GM12878 (cell line): ENCODE measurements around the gene MYOM1. TPM values are rescaled to one million over a fixed set of nuclear protein-coding genes. Genes with fewer than 3 reads are reported as not detected.

Experiments
- ATAC-seq: fragments of 200-7000 bp; cut with Tn5 transposase; 3 replicates; pipeline ENCODE4 v1.9.1; 2020; ENCODE audit warnings: mild to moderate bottlenecking, moderate library complexity
- BruUV-seq: library from RNA; stranded (reverse); fragments of 400-500 nt; replicated peaks from 2 replicates; lab custom pipeline; 2021; lab: Mats Ljungman, UMichigan
- CTCF ChIA-PET: fragments of 300-600 bp; sonication (Branson Sonifier 250); formaldehyde crosslinking; extraction: SDS; loops from one replicate; lab custom pipeline; 2021; ENCODE audit warnings: inconsistent platforms; lab: Yijun Ruan, JAX
- POLR2A ChIA-PET: fragments of 350-600 bp; formaldehyde crosslinking; extraction: SDS; loops from one replicate; lab custom pipeline; 2021; ENCODE audit warnings: inconsistent platforms; lab: Charles Lee
- RAD21 ChIA-PET: fragments of 300-600 bp; sonication (Branson Sonifier 250); formaldehyde crosslinking; loops from one replicate; lab custom pipeline; 2023; ENCODE audit warnings: antibody characterized with exemption; ENCODE audit not compliant: unreplicated experiment; lab: Charles Lee
- SMC1A ChIA-PET: fragments of 300-600 bp; sonication (Branson Sonifier 250); formaldehyde crosslinking; loops from one replicate; lab custom pipeline; 2023; ENCODE audit not compliant: unreplicated experiment, uncharacterized antibody; lab: Charles Lee
- DNase-seq: peaks from one replicate; pipeline ENCODE4 v3.0.0-alpha.2; 2011; ENCODE audit warnings: low read depth, low spot score
- FAIRE-seq: peaks from 3 replicates; lab custom pipeline; 2011; peaks lifted over from hg19 to GRCh38; lab: Jason Lieb, UNC
- H2AFZ ChIP-seq: 2 replicates; pipeline ENCODE4 v1.6.0; 2011; ENCODE audit warnings: low read depth, low read length, control low read depth; ENCODE audit not compliant: control insufficient read depth
- H3K27ac ChIP-seq: 2 replicates; pipeline ENCODE4 v1.5.1; 2011; ENCODE audit warnings: control low read depth; ENCODE audit not compliant: control insufficient read depth, insufficient read depth
- H3K27me3 ChIP-seq, 2 experiments: replicated peaks in 1 of 2; 2 replicates each; pipeline versions ENCODE4 v1.6.0 to v1.6.1; 2011; ENCODE audit warnings: low read length in 1 of 2; ENCODE audit not compliant: control insufficient read depth in 2 of 2, insufficient read depth in 2 of 2
- H3K36me3 ChIP-seq, 2 experiments: 2 replicates each; pipeline ENCODE4 v1.5.1; 2011; ENCODE audit warnings: low read length in 1 of 2; ENCODE audit not compliant: control insufficient read depth in 2 of 2, insufficient read depth in 2 of 2
- H3K4me1 ChIP-seq: 2 replicates; pipeline ENCODE4 v1.6.1; 2011; ENCODE audit warnings: mild to moderate bottlenecking, low read length, moderate library complexity, mixed read lengths; ENCODE audit not compliant: control insufficient read depth, insufficient read depth
- H3K4me2 ChIP-seq: 2 replicates; pipeline ENCODE4 v1.6.0; 2011; ENCODE audit warnings: control low read depth; ENCODE audit not compliant: control insufficient read depth, insufficient read depth
- H3K4me3 ChIP-seq: fragments of 200-600 bp; sonication (generic); 2 replicates; pipeline ENCODE4 v1.5.1; 2016
- H3K79me2 ChIP-seq: 2 replicates; pipeline ENCODE4 v1.6.0; 2011; ENCODE audit warnings: low read length; ENCODE audit not compliant: control insufficient read depth, insufficient read depth
- H3K9ac ChIP-seq: 2 replicates; pipeline ENCODE4 v1.8.0; 2011; ENCODE audit warnings: low read length, control low read depth, mixed read lengths; ENCODE audit not compliant: control insufficient read depth, insufficient read depth
- H3K9me3 ChIP-seq: replicated peaks from 3 replicates; pipeline ENCODE4 v1.5.1; 2011; ENCODE audit warnings: mild to moderate bottlenecking, low read length; ENCODE audit not compliant: control insufficient read depth, insufficient read depth
- H4K20me1 ChIP-seq: 2 replicates; pipeline ENCODE4 v1.6.0; 2011; ENCODE audit not compliant: control insufficient read depth, insufficient read depth
- ATF7 ChIP-seq: fragments of 450-650 bp; IDR thresholded peaks from 2 replicates; pipeline ENCODE4 v1.6.1; 2016; ENCODE audit warnings: low read depth, mild to moderate bottlenecking
- CREM ChIP-seq: IDR thresholded peaks from 2 replicates; pipeline ENCODE4 v1.6.1; 2014; ENCODE audit warnings: antibody characterized with exemption, low read depth
- EED ChIP-seq: sonication (generic); IDR thresholded peaks from 2 replicates; pipeline ENCODE4 v1.6.1; 2016; ENCODE audit warnings: antibody characterized with exemption, low read depth
- JUNB ChIP-seq: IDR thresholded peaks from 2 replicates; pipeline ENCODE4 v1.6.1; 2016; ENCODE audit warnings: antibody characterized with exemption, mild to moderate bottlenecking
- KLF5 ChIP-seq: fragments of 450-650 bp; IDR thresholded peaks from 2 replicates; pipeline ENCODE4 v1.6.1; 2014; ENCODE audit warnings: mild to moderate bottlenecking; ENCODE audit not compliant: partially characterized antibody
- NBN ChIP-seq: fragments of 450-650 bp; IDR thresholded peaks from 2 replicates; pipeline ENCODE4 v1.6.1; 2016
- RAD51 ChIP-seq: fragments of 450-650 bp; IDR thresholded peaks from 2 replicates; pipeline ENCODE4 v1.6.1; 2016; ENCODE audit warnings: moderate library complexity, mild to moderate bottlenecking, inconsistent platforms
- RFX5 ChIP-seq: IDR thresholded peaks from 2 replicates; pipeline ENCODE4 v1.6.1; 2011; ENCODE audit warnings: low read depth, low read length, improper control_type of control experiment
- SP1 ChIP-seq: IDR thresholded peaks from one replicate; pipeline ENCODE4 v1.6.1; 2011; ENCODE audit warnings: low read depth, low read length
- TAF1 ChIP-seq: IDR thresholded peaks from 2 replicates; pipeline ENCODE4 v1.6.1; 2011; ENCODE audit warnings: mild to moderate bottlenecking, low read depth, low read length, borderline replicate concordance
- YBX1 ChIP-seq: fragments of 450-650 bp; IDR thresholded peaks from 2 replicates; pipeline ENCODE4 v1.6.1; 2016; ENCODE audit warnings: antibody characterized with exemption
- ZNF384 ChIP-seq: IDR thresholded peaks from 2 replicates; pipeline ENCODE4 v1.6.1; 2012; ENCODE audit warnings: low read depth, mild to moderate bottlenecking, low read length, improper control_type of control experiment, borderline replicate concordance
- WGBS: methylation state at CpG from one replicate; pipeline ENCODE4 v1.1.6; 2016; ENCODE audit warnings: low lambda C conversion rate; ENCODE audit not compliant: insufficient replicate concordance, insufficient coverage; ENCODE audit errors: missing lambda C conversion rate; 5-methylcytosine and 5-hydroxymethylcytosine counted together
- in situ Hi-C: fragments of 300-500 bp; cut with MboI; formaldehyde crosslinking; loops from 9 replicates; pipeline ENCODE4 v1.14.3; 2018; ENCODE audit warnings: mixed read lengths
- intact Hi-C: fragments of 100-400 bp; cut with micrococcal nuclease; formaldehyde crosslinking; loops from one replicate; pipeline ENCODE4 v1.14.2; 2022; ENCODE audit not compliant: unreplicated experiment
- polyA plus RNA-seq, 11 experiments: library from polyadenylated mRNA; depleted of rRNA in 4 of 11; unstranded in 6 of 11; stranded (reverse) in 5 of 11; fragments of >200 nt; fragmentation: Nextera tagmentation in 4 of 11; fragmentation: Illumina TruSeq in 1 of 11; extraction: Ambion mirVana in 4 of 11; extraction: Trizol in 1 of 11; gene quantifications; 1 replicate in 1 of 11; 2 replicates in 10 of 11; pipeline versions ENCODE4 v1.2.1 to v1.2.3, GENCODE V29; 2011 to 2016; ENCODE audit warnings: inconsistent platforms in 2 of 11, missing spikeins in 2 of 11, low read depth in 1 of 11
- total RNA-seq, 4 experiments: library from RNA; depleted of rRNA in 3 of 4; stranded (reverse); fragments of >200 nt in 3 of 4; fragmentation: Illumina TruSeq in 1 of 4; extraction: Trizol in 1 of 4; gene quantifications; 2 replicates each; pipeline versions ENCODE4 v1.2.1 to v1.2.3, GENCODE V29; 2013 to 2021
- TF ChIP-seq, protein P1 (sequence below): IDR thresholded peaks from 2 replicates; pipeline ENCODE4 v1.6.1; 2012; ENCODE audit warnings: low read length, inconsistent platforms
- TF ChIP-seq, protein P2 (sequence below): fragments of 450-650 bp; IDR thresholded peaks from 2 replicates; pipeline ENCODE4 v1.6.1; 2018; ENCODE audit warnings: borderline replicate concordance, mild to moderate bottlenecking; ENCODE audit not compliant: partially characterized antibody
- TF ChIP-seq, protein P3 (sequence below): fragments of 450-650 bp; IDR thresholded peaks from 2 replicates; pipeline ENCODE4 v1.6.1; 2014; ENCODE audit warnings: mild to moderate bottlenecking
- TF ChIP-seq, protein P4 (sequence below): IDR thresholded peaks from 2 replicates; pipeline ENCODE4 v1.6.1; 2012; ENCODE audit warnings: improper control_type of control experiment, low read depth, low read length; ENCODE audit not compliant: insufficient replicate concordance

MYOM1 gene
- total and polyA plus RNA-seq, 10 of the 15 experiments (the other 5 are each of a cell fraction or from before 2014, with no cell fraction given) = 0.06 to 1.0 (median 0.57) TPM

DNA sequence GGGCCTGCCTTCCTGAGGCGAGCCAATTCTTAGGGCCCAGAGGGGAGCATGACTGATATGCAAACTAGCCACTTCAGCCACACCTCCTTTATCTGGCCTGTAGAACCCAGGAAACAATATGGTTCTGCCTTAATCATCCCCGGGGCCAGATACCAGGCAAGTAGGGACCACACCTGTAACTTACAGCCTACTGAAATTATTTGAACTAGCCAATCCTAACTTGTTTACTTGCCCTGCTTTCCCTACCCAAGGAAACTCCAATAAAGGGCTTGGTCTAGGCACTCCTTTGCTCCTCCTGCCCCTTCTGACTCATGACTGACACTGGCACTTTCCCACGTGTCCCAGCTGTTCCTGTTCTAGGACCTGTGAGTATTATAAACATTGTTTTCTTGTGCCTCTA is 57.6 kb downstream of the MYOM1 start:
- intact Hi-C loops = no loop called here
- H3K9ac ChIP-seq = no peak overlapping the region
- H3K36me3 ChIP-seq = no peaks in the 10 kb centered on the region
- H3K9me3 ChIP-seq = no peaks in the 10 kb centered on the region
- no peak for FAIRE-seq
- DNase-seq = no peak
- no peaks in the 10 kb centered on the region for H3K4me1 ChIP-seq
- no TSS peak for BruUV-seq
- RAD21 ChIA-PET = no interaction called here
- peak; percentile 44; the same call in 1 of the 3 replicates for ATAC-seq
- 58% methylated on average over 3 of the region's 3 CpGs for WGBS
- SMC1A ChIA-PET = interaction anchor here (1.5 to 2.9 kb wide), 4 partner anchors 11 to 83 kb away, joined by 3 to 12 read pairs (median 8); no protein-coding TSS in a partner anchor
- no peak overlapping the region for H3K27ac ChIP-seq
- no peak overlapping the region for H2AFZ ChIP-seq
- no peaks in the 10 kb centered on the region for H3K79me2 ChIP-seq
- CTCF ChIA-PET = interaction anchor here (2.6 kb wide), 1 partner anchor 33 kb away, joined by 7 read pairs; no protein-coding TSS in a partner anchor
- no peak overlapping the region for H3K4me2 ChIP-seq
- no peaks in the 10 kb centered on the region for H4K20me1 ChIP-seq
- H3K4me3 ChIP-seq = no peak overlapping the region
- POLR2A ChIA-PET = no interaction called here
- H3K27me3 ChIP-seq = no peaks in the 10 kb centered on the region
- in situ Hi-C loops = no loop called here
- TF ChIP-seq, protein P1, sequence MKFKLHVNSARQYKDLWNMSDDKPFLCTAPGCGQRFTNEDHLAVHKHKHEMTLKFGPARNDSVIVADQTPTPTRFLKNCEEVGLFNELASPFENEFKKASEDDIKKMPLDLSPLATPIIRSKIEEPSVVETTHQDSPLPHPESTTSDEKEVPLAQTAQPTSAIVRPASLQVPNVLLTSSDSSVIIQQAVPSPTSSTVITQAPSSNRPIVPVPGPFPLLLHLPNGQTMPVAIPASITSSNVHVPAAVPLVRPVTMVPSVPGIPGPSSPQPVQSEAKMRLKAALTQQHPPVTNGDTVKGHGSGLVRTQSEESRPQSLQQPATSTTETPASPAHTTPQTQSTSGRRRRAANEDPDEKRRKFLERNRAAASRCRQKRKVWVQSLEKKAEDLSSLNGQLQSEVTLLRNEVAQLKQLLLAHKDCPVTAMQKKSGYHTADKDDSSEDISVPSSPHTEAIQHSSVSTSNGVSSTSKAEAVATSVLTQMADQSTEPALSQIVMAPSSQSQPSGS = no peak
- TF ChIP-seq ZNF384 = no peak
- no peak for TF ChIP-seq JUNB
- TF ChIP-seq, protein P2, sequence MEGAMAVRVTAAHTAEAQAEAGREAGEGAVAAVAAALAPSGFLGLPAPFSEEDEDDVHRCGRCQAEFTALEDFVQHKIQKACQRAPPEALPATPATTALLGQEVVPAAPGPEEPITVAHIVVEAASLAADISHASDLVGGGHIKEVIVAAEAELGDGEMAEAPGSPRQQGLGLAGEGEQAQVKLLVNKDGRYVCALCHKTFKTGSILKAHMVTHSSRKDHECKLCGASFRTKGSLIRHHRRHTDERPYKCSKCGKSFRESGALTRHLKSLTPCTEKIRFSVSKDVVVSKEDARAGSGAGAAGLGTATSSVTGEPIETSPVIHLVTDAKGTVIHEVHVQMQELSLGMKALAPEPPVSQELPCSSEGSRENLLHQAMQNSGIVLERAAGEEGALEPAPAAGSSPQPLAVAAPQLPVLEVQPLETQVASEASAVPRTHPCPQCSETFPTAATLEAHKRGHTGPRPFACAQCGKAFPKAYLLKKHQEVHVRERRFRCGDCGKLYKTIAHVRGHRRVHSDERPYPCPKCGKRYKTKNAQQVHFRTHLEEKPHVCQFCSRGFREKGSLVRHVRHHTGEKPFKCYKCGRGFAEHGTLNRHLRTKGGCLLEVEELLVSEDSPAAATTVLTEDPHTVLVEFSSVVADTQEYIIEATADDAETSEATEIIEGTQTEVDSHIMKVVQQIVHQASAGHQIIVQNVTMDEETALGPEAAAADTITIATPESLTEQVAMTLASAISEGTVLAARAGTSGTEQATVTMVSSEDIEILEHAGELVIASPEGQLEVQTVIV = no peak
- no peak for TF ChIP-seq RFX5
- TF ChIP-seq KLF5 = no peak
- TF ChIP-seq NBN = no peak
- TF ChIP-seq YBX1 = no peak
- no peak for TF ChIP-seq TAF1
- TF ChIP-seq ATF7 = no peak
- TF ChIP-seq, protein P3, sequence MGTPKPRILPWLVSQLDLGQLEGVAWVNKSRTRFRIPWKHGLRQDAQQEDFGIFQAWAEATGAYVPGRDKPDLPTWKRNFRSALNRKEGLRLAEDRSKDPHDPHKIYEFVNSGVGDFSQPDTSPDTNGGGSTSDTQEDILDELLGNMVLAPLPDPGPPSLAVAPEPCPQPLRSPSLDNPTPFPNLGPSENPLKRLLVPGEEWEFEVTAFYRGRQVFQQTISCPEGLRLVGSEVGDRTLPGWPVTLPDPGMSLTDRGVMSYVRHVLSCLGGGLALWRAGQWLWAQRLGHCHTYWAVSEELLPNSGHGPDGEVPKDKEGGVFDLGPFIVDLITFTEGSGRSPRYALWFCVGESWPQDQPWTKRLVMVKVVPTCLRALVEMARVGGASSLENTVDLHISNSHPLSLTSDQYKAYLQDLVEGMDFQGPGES = no peak
- no peak for TF ChIP-seq CREM
- TF ChIP-seq SP1 = no peak
- TF ChIP-seq, protein P4, sequence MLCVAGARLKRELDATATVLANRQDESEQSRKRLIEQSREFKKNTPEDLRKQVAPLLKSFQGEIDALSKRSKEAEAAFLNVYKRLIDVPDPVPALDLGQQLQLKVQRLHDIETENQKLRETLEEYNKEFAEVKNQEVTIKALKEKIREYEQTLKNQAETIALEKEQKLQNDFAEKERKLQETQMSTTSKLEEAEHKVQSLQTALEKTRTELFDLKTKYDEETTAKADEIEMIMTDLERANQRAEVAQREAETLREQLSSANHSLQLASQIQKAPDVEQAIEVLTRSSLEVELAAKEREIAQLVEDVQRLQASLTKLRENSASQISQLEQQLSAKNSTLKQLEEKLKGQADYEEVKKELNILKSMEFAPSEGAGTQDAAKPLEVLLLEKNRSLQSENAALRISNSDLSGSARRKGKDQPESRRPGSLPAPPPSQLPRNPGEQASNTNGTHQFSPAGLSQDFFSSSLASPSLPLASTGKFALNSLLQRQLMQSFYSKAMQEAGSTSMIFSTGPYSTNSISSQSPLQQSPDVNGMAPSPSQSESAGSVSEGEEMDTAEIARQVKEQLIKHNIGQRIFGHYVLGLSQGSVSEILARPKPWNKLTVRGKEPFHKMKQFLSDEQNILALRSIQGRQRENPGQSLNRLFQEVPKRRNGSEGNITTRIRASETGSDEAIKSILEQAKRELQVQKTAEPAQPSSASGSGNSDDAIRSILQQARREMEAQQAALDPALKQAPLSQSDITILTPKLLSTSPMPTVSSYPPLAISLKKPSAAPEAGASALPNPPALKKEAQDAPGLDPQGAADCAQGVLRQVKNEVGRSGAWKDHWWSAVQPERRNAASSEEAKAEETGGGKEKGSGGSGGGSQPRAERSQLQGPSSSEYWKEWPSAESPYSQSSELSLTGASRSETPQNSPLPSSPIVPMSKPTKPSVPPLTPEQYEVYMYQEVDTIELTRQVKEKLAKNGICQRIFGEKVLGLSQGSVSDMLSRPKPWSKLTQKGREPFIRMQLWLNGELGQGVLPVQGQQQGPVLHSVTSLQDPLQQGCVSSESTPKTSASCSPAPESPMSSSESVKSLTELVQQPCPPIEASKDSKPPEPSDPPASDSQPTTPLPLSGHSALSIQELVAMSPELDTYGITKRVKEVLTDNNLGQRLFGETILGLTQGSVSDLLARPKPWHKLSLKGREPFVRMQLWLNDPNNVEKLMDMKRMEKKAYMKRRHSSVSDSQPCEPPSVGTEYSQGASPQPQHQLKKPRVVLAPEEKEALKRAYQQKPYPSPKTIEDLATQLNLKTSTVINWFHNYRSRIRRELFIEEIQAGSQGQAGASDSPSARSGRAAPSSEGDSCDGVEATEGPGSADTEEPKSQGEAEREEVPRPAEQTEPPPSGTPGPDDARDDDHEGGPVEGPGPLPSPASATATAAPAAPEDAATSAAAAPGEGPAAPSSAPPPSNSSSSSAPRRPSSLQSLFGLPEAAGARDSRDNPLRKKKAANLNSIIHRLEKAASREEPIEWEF = no peak
- no peak for TF ChIP-seq RAD51
- no peak for TF ChIP-seq EED
